Measurements from ENCODE around the gene DMBX1. TPM values are rescaled to one million over a fixed set of nuclear protein-coding genes. Genes with fewer than 3 reads are reported as not detected.

DMBX1 gene
- total and polyA plus RNA-seq, 2 of the 13 experiments (the other 11 are each of a cell fraction or from before 2014, with no cell fraction given): not detected

DNA sequence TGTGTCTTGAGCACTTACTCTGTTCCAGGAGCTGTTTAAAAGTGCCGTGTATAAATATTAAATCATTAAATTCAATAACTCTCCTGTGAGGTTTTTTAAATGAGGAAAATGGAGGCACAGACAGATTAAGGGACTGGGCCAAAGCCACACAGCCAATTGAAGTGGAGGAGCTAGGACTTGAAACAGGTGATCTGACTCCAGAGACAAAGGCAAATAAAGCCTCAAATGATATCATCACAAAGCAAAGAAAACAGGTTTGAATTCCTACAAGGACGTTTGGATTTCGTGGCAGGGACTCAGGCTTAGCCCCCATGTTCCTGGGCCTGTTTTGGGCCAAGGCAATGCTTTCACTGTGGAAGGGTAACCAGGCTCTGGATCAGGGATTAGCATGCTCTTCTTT, 45.2 kb upstream of the DMBX1 start:
- BruUV-seq (replicated peaks): no TSS peak
- ATAC-seq: no peak

More for the DNA sequence above, 45.2 kb upstream of the DMBX1 start:
- Histone ChIP-seq H3K4me2 (ENCODE audit: low read depth, low read length) (no peak overlapping the region), H2AFZ (ENCODE audit: low read length) (no peak overlapping the region), H3K36me3 (replicated peaks in 1 of 2; ENCODE audit: control insufficient read depth in 1 of 2, insufficient read depth in 2 of 2, low read length in 2 of 2) (no peaks in the 10 kb centered on the region), H3K9me3 (ENCODE audit: low read length) (no peaks in the 10 kb centered on the region), H3K4me3 (replicated peaks in 1 of 3; ENCODE audit: insufficient read depth in 1 of 3, low read depth in 2 of 3, low read length in 3 of 3) (no peak overlapping the region), H3K4me1 (ENCODE audit: insufficient read depth, low read length) (peaks cover 9% of the 10 kb centered on the region; the same call in 1 of the 2 replicates), H3K79me2 (ENCODE audit: insufficient read depth, low read length) (no peaks in the 10 kb centered on the region), H3K27me3 (ENCODE audit: control insufficient read depth in 1 of 2, insufficient read depth in 2 of 2, low read length in 2 of 2) (peaks cover 10 to 46% of the 10 kb centered on the region in 2 experiments), H3K27ac (ENCODE audit: extremely low read length, insufficient read depth, low read length) (no peak overlapping the region), H4K20me1 (ENCODE audit: insufficient read depth, low read length) (0 out of 2 replicates have a peak, but pooled peaks cover 2% of the 10 kb centered on the region), H3K9ac (ENCODE audit: insufficient read depth, low read depth, low read length) (no peak overlapping the region)
- POLR2A ChIA-PET: no interaction called here
- no peak for TF ChIP-seq ZNF780A (CRISPR knock-in tag; IDR thresholded peaks at IDR 0.05)
- TF ChIP-seq NBN (conservative IDR thresholded peaks at IDR 0.05): no peak
- TF ChIP-seq, protein P1, sequence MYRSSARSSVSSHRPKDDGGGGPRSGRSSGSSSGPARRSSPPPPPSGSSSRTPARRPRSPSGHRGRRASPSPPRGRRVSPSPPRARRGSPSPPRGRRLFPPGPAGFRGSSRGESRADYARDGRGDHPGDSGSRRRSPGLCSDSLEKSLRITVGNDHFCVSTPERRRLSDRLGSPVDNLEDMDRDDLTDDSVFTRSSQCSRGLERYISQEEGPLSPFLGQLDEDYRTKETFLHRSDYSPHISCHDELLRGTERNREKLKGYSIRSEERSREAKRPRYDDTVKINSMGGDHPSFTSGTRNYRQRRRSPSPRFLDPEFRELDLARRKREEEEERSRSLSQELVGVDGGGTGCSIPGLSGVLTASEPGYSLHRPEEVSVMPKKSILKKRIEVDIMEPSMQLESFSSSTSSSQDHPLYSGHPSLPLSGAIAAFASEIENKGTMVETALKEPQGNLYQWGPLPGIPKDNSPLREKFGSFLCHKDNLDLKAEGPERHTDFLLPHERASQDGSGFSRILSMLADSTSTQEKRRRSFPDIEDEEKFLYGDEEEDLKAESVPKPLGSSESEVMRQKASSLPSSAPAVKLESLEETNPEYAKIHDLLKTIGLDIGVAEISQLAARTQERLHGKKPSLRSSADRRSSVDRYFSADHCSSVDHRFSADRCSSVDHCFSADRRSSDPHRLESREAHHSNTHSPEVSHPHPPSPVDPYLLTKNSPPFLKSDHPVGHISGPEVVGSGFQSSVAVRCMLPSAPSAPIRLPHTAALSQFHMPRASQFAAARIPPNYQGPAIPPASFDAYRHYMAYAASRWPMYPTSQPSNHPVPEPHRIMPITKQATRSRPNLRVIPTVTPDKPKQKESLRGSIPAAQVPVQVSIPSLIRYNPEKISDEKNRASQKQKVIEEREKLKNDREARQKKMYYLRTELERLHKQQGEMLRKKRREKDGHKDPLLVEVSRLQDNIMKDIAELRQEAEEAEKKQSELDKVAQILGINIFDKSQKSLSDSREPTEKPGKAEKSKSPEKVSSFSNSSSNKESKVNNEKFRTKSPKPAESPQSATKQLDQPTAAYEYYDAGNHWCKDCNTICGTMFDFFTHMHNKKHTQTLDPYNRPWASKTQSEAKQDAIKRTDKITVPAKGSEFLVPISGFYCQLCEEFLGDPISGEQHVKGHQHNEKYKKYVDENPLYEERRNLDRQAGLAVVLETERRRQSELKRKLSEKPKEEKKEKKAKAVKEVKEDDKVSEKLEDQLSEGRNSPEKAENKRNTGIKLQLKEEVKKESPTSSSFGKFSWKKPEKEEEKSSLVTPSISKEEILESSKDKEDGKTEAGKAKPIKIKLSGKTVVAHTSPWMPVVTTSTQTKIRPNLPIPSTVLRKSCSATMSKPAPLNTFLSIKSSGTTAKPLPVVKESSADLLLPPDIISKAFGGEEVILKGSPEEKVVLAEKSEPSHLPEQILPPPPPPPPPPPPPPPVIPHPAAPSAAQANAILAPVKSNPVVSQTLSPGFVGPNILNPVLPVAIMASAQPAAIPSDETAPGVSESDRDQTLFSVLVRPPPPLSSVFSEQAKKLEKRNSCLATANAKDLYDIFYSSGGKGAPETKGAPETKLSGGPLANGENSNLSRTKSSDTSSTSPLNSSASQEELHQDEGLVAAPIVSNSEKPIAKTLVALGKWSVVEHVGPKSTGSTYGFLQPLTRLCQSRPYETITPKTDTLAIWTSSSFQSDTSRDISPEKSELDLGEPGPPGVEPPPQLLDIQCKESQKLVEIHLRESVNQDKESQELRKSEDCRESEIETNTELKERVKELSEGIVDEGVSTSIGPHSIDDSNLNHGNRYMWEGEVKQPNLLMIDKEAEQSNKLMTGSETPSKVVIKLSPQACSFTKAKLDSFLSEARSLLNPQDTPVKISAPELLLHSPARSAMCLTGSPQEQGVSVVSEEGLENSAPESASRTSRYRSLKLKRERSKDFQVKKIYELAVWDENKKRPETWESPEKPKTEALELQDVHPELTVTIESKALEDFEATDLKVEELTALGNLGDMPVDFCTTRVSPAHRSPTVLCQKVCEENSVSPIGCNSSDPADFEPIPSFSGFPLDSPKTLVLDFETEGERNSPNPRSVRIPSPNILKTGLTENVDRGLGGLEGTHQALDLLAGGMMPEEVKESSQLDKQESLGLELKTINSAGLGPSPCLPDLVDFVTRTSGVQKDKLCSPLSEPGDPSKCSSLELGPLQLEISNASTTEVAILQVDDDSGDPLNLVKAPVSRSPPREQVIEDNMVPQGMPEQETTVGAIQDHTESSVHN (CRISPR knock-in tag; IDR thresholded peaks at IDR 0.05): no peak
- no peak for TF ChIP-seq SRY (CRISPR knock-in tag; IDR thresholded peaks at IDR 0.05)
- TF ChIP-seq HNRNPLL (IDR thresholded peaks at IDR 0.05; ENCODE audit: low read depth, low read length, poor library complexity, severe bottlenecking): no peak
- no peak for TF ChIP-seq NR1H2 (CRISPR knock-in tag; IDR thresholded peaks at IDR 0.05; ENCODE audit: borderline replicate concordance, low read depth)
- 1% methylated on average over 3 of the region's 3 CpGs for whole genome bisulfite sequencing (ENCODE audit: low lambda C conversion rate)
- intact Hi-C loops (cut with micrococcal nuclease; ENCODE audit: unreplicated experiment): no loop called here
- in situ Hi-C loops (cut with HindIII; ENCODE audit: extremely low pct_ligation_motif_present, low pct_unique_long_range_greater_than_20kb): no loop called here
- DNase-seq (ENCODE audit: low spot score): no peak
- no peak for FAIRE-seq
- CTCF ChIA-PET (ENCODE audit: low intra/inter-chr PET ratio, low total read pairs): interaction anchor here (4.1 kb wide), 1 partner anchor 83 kb away, joined by 37 read pairs; no protein-coding TSS in a partner anchor
